HepG2 (cell line): ENCODE results near the gene RPRD2. TPM values are rescaled to one million over a fixed set of nuclear protein-coding genes. Genes with fewer than 3 reads are reported as not detected.

ENCODE experiments used
- MAFF ChIP-seq: IDR thresholded peaks from 2 replicates; pipeline ENCODE4 v1.6.1; 2011; ENCODE audit warnings: low read depth, low read length, improper control_type of control experiment
- SMC3 ChIP-seq: IDR thresholded peaks from 2 replicates; pipeline ENCODE4 v1.6.1; 2011; ENCODE audit warnings: low read length, improper control_type of control experiment
- ZBTB7A ChIP-seq: sonication (generic); formaldehyde crosslinking; IDR thresholded peaks from 2 replicates; pipeline ENCODE4 v1.8.0; 2022; ENCODE audit warnings: mild to moderate bottlenecking, missing genetic modification reagents
- ZFYVE20 ChIP-seq: sonication (generic); formaldehyde crosslinking; IDR thresholded peaks from 2 replicates; pipeline ENCODE4 v1.8.0; 2023; ENCODE audit warnings: low read depth, mild to moderate bottlenecking, moderate library complexity, missing genetic modification reagents, borderline replicate concordance
- ZNF12 ChIP-seq: sonication (generic); formaldehyde crosslinking; IDR thresholded peaks from 2 replicates; pipeline ENCODE4 v1.5.0; 2020; ENCODE audit warnings: missing genetic modification reagents
- polyA plus RNA-seq, 8 experiments: library from polyadenylated mRNA; depleted of rRNA in 3 of 8; stranded (reverse) in 7 of 8; unstranded in 1 of 8; fragments of >200 nt; fragmentation: Illumina TruSeq in 4 of 8; extraction: Trizol in 4 of 8; gene quantifications; 2 replicates each; pipeline versions ENCODE4 v1.2.1 to v1.2.3, GENCODE V29; 2011 to 2016; ENCODE audit warnings: low read depth in 4 of 8, missing spikeins in 1 of 8, mixed read lengths in 1 of 8; ENCODE audit not compliant: insufficient read depth in 1 of 8
- total RNA-seq, 5 experiments: library from RNA; depleted of rRNA; stranded (reverse); fragments of >200 nt; fragmentation: Illumina TruSeq; extraction: Trizol; gene quantifications; 2 replicates each; pipeline ENCODE4 v1.2.3, GENCODE V29; 2016; ENCODE audit warnings: low read depth in 1 of 5
- TF ChIP-seq, protein P1 (sequence below), 2 experiments: fragments of 450-650 bp in 1 of 2; sonication (generic) in 1 of 2; formaldehyde crosslinking in 1 of 2; IDR thresholded peaks; 2 replicates each; pipeline versions ENCODE4 v1.6.1 to v1.8.0; 2016 to 2022; ENCODE audit warnings: antibody characterized with exemption in 1 of 2, mild to moderate bottlenecking in 1 of 2, missing genetic modification reagents in 1 of 2
- TF ChIP-seq, protein P2 (sequence below): sonication (generic); formaldehyde crosslinking; IDR thresholded peaks from 2 replicates; pipeline ENCODE4 v1.5.0; 2020; ENCODE audit warnings: mild to moderate bottlenecking, missing genetic modification reagents
- TF ChIP-seq, protein P3 (sequence below): sonication (generic); formaldehyde crosslinking; conservative IDR thresholded peaks from 2 replicates; pipeline ENCODE4 v1.8.0; 2022; ENCODE audit warnings: mild to moderate bottlenecking, moderate library complexity, missing genetic modification reagents
- TF ChIP-seq, protein P4 (sequence below): sonication (generic); formaldehyde crosslinking; IDR thresholded peaks from 2 replicates; pipeline ENCODE4 v1.8.1; 2022; ENCODE audit warnings: low read depth, mild to moderate bottlenecking, missing genetic modification reagents

RPRD2 gene
- total and polyA plus RNA-seq, 2 of the 13 experiments (the other 11 are each of a cell fraction or from before 2014, with no cell fraction given), result 8.0 to 8.9 TPM

DNA sequence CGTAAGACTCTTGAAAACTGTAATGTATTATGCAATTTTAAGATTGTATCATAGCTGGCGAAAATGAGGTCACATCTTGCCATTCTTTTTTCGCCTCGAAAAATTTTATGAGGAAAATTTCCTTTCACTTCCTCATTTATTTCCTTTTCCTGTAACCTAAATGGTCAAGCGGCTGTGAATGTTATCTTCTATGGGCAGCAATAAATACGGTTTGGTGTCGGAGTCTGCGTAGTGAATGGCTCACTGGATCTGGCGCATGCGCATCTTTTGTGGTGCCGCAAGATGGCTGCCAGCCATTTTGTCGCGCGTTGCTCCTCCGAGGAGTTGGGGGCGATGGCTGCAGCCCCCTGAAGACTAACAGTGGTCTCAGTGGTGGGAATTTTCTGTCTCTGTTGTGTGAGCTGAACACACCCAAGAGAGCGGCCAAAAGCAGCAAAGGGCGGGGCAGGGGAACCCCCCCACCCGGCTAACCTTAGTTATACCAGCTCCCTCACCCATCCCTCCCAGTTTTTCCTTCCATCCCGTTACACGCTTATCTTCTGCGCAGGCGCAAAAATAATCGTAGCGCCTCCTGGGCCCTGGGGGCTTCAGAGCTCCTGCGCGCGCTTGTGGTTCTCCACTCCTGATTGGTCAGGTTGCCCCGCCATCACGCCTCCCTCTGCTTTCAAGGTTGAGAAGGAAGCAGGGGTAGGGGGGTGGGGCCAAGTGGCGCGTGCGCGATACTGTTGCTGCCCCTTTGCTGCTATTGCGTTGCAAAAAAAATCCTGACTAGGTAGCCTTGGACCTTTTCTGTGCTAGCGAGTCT is at the start of gene RPRD2 (continued):
- TF ChIP-seq, protein P1, sequence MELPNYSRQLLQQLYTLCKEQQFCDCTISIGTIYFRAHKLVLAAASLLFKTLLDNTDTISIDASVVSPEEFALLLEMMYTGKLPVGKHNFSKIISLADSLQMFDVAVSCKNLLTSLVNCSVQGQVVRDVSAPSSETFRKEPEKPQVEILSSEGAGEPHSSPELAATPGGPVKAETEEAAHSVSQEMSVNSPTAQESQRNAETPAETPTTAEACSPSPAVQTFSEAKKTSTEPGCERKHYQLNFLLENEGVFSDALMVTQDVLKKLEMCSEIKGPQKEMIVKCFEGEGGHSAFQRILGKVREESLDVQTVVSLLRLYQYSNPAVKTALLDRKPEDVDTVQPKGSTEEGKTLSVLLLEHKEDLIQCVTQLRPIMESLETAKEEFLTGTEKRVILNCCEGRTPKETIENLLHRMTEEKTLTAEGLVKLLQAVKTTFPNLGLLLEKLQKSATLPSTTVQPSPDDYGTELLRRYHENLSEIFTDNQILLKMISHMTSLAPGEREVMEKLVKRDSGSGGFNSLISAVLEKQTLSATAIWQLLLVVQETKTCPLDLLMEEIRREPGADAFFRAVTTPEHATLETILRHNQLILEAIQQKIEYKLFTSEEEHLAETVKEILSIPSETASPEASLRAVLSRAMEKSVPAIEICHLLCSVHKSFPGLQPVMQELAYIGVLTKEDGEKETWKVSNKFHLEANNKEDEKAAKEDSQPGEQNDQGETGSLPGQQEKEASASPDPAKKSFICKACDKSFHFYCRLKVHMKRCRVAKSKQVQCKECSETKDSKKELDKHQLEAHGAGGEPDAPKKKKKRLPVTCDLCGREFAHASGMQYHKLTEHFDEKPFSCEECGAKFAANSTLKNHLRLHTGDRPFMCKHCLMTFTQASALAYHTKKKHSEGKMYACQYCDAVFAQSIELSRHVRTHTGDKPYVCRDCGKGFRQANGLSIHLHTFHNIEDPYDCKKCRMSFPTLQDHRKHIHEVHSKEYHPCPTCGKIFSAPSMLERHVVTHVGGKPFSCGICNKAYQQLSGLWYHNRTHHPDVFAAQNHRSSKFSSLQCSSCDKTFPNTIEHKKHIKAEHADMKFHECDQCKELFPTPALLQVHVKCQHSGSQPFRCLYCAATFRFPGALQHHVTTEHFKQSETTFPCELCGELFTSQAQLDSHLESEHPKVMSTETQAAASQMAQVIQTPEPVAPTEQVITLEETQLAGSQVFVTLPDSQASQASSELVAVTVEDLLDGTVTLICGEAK (IDR thresholded peaks at IDR 0.05), result no peak
- TF ChIP-seq, protein P1 (CRISPR knock-in tag; IDR thresholded peaks at IDR 0.05), result no peak; the same call in 1 of the 2 replicates
- TF ChIP-seq, protein P2, sequence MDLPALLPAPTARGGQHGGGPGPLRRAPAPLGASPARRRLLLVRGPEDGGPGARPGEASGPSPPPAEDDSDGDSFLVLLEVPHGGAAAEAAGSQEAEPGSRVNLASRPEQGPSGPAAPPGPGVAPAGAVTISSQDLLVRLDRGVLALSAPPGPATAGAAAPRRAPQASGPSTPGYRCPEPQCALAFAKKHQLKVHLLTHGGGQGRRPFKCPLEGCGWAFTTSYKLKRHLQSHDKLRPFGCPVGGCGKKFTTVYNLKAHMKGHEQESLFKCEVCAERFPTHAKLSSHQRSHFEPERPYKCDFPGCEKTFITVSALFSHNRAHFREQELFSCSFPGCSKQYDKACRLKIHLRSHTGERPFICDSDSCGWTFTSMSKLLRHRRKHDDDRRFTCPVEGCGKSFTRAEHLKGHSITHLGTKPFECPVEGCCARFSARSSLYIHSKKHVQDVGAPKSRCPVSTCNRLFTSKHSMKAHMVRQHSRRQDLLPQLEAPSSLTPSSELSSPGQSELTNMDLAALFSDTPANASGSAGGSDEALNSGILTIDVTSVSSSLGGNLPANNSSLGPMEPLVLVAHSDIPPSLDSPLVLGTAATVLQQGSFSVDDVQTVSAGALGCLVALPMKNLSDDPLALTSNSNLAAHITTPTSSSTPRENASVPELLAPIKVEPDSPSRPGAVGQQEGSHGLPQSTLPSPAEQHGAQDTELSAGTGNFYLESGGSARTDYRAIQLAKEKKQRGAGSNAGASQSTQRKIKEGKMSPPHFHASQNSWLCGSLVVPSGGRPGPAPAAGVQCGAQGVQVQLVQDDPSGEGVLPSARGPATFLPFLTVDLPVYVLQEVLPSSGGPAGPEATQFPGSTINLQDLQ (CRISPR knock-in tag), result no peak
- TF ChIP-seq SMC3 (no peak), ZBTB7A (CRISPR knock-in tag) (peak; percentile 60; the same call in 1 of the 2 replicates), MAFF (0 out of 2 replicates have a peak, but pooled peaks have one; percentile 19), ZNF12 (no peak), ZFYVE20 (no peak)
- TF ChIP-seq, protein P3, sequence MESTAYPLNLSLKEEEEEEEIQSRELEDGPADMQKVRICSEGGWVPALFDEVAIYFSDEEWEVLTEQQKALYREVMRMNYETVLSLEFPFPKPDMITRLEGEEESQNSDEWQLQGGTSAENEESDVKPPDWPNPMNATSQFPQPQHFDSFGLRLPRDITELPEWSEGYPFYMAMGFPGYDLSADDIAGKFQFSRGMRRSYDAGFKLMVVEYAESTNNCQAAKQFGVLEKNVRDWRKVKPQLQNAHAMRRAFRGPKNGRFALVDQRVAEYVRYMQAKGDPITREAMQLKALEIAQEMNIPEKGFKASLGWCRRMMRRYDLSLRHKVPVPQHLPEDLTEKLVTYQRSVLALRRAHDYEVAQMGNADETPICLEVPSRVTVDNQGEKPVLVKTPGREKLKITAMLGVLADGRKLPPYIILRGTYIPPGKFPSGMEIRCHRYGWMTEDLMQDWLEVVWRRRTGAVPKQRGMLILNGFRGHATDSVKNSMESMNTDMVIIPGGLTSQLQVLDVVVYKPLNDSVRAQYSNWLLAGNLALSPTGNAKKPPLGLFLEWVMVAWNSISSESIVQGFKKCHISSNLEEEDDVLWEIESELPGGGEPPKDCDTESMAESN, result no peak
- TF ChIP-seq, protein P4, sequence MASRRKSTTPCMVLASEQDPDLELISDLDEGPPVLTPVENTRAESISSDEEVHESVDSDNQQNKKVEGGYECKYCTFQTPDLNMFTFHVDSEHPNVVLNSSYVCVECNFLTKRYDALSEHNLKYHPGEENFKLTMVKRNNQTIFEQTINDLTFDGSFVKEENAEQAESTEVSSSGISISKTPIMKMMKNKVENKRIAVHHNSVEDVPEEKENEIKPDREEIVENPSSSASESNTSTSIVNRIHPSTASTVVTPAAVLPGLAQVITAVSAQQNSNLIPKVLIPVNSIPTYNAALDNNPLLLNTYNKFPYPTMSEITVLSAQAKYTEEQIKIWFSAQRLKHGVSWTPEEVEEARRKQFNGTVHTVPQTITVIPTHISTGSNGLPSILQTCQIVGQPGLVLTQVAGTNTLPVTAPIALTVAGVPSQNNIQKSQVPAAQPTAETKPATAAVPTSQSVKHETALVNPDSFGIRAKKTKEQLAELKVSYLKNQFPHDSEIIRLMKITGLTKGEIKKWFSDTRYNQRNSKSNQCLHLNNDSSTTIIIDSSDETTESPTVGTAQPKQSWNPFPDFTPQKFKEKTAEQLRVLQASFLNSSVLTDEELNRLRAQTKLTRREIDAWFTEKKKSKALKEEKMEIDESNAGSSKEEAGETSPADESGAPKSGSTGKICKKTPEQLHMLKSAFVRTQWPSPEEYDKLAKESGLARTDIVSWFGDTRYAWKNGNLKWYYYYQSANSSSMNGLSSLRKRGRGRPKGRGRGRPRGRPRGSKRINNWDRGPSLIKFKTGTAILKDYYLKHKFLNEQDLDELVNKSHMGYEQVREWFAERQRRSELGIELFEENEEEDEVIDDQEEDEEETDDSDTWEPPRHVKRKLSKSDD (CRISPR knock-in tag), result peak; percentile 91
